COLO829 (cell line): Measurements from ENCODE around the gene MPHOSPH8.
"Not testable (repeated sequence)": the region's sequence is repeated elsewhere in the genome, so short reads cannot be mapped to it uniquely, and the experiment has no call there.

Experiments used
- DNase-seq: peaks from one replicate; pipeline ENCODE4 v3.0.0; 2012; ENCODE audit warnings: low spot score

The MPHOSPH8 gene

GRCh38 chr13:19632915-19633478 is 462 bp upstream of the MPHOSPH8 start:
- peak; percentile 9 for DNase-seq

GRCh38 chr13:19634256-19634740 is 839 bp downstream of the MPHOSPH8 start:
- no peak for DNase-seq

- DNase-seq, result not testable (repeated sequence)
These were observed 2.5 kb downstream of the MPHOSPH8 start for GRCh38 chr13:19635926-19636325.

GRCh38 chr13:19643652-19644051 is 10.2 kb downstream of the MPHOSPH8 start:
- DNase-seq, result no peak

GRCh38 chr13:19645000-19645399 is 11.5 kb downstream of the MPHOSPH8 start:
- no peak for DNase-seq

GRCh38 chr13:19646063-19646462 is 12.6 kb downstream of the MPHOSPH8 start:
- DNase-seq, result no peak

GRCh38 chr13:19650742-19651141 is 17.3 kb downstream of the MPHOSPH8 start:
- no peak for DNase-seq

GRCh38 chr13:19657872-19658591 is 24.6 kb downstream of the MPHOSPH8 start:
- DNase-seq, result no peak

- DNase-seq, result no peak
These were observed 25.4 kb downstream of the MPHOSPH8 start for GRCh38 chr13:19658831-19659230.

- DNase-seq, result no peak
These were observed 27.7 kb downstream of the MPHOSPH8 start for GRCh38 chr13:19661126-19661525.

GRCh38 chr13:19661561-19661960 is 28.1 kb downstream of the MPHOSPH8 start:
- no peak for DNase-seq

GRCh38 chr13:19663416-19663979 is 30.0 kb downstream of the MPHOSPH8 start:
- no peak for DNase-seq

GRCh38 chr13:19664481-19665230 is 31.2 kb downstream of the MPHOSPH8 start:
- no peak for DNase-seq

GRCh38 chr13:19665427-19665859 is 32.0 kb downstream of the MPHOSPH8 start:
- no peak for DNase-seq

- no peak for DNase-seq
These were observed 35.3 kb downstream of the MPHOSPH8 start for GRCh38 chr13:19668778-19669177.

- no peak for DNase-seq
These were observed 36.7 kb downstream of the MPHOSPH8 start for GRCh38 chr13:19670147-19670546.

- DNase-seq, result no peak
These were observed 39.5 kb downstream of the MPHOSPH8 start for GRCh38 chr13:19672990-19673389.

GRCh38 chr13:19673473-19674430 is 40.3 kb downstream of the MPHOSPH8 start:
- DNase-seq, result no peak

GRCh38 chr13:19674898-19675297 is 41.4 kb downstream of the MPHOSPH8 start:
- DNase-seq, result no peak

GRCh38 chr13:19676168-19676567 is 42.7 kb downstream of the MPHOSPH8 start:
- no peak for DNase-seq

GRCh38 chr13:19680751-19681150 is 47.3 kb downstream of the MPHOSPH8 start:
- no peak for DNase-seq
